A673 (cell line): ENCODE results near the gene CAPN2.

Source experiments
- CTCF ChIP-seq: fragments of 300-800, 200-600 bp; sonication (generic); conservative IDR thresholded peaks from 2 replicates; pipeline ENCODE4 v1.5.1; 2017; ENCODE audit warnings: low read depth, mild to moderate bottlenecking, antibody characterized with exemption, low read length, moderate library complexity, mixed read lengths
- EZH2 ChIP-seq: fragments of 200-600 bp; sonication (generic); IDR thresholded peaks from 2 replicates; pipeline ENCODE4 v1.6.1; 2017; ENCODE audit warnings: borderline replicate concordance, low read depth, mild to moderate bottlenecking, mixed read lengths, antibody characterized with exemption, low read length; ENCODE audit not compliant: poor library complexity, severe bottlenecking

- TF ChIP-seq CTCF (no peak), EZH2 (no peak)
These were observed 3.3 kb downstream of the CAPN2 start for GRCh38 chr1:223715604-223716172.
